Ascending aorta (tissue), 2 donors: ENCODE results near the gene PNO1. TPM values are rescaled to one million over a fixed set of nuclear protein-coding genes. Genes with fewer than 3 reads are reported as not detected.

Experiments
- DNase-seq, 2 donors: peaks; one replicate each; pipeline ENCODE4 v3.0.0-alpha.2; 2019; ENCODE audit warnings: low spot score in 2 of 2
- H3K27ac ChIP-seq, 2 donors: fragments of 200-600 bp; sonication (generic); one replicate each; pipeline ENCODE4 v1.5.1; 2016 to 2017; ENCODE audit warnings: mild to moderate bottlenecking in 1 of 2
- H3K27me3 ChIP-seq: fragments of 200-600 bp; sonication (generic); one replicate; pipeline ENCODE4 v1.5.1; 2017
- H3K36me3 ChIP-seq, 2 donors: fragments of 200-600 bp; sonication (generic); one replicate each; pipeline ENCODE4 v1.5.1; 2016
- H3K4me1 ChIP-seq, 2 donors: fragments of 200-600 bp; sonication (generic); one replicate each; pipeline ENCODE4 v1.5.1; 2016 to 2017; ENCODE audit warnings: mild to moderate bottlenecking in 1 of 2
- H3K4me3 ChIP-seq, 2 donors: fragments of 200-600 bp; sonication (generic); one replicate each; pipeline ENCODE4 v1.5.1; 2016 to 2017; ENCODE audit warnings: mild to moderate bottlenecking in 1 of 2
- H3K9me3 ChIP-seq, 2 donors: fragments of 200-600 bp; sonication (generic); one replicate each; pipeline ENCODE4 v1.5.1; 2016
- CTCF ChIP-seq, 3 experiments: fragments of 200-600 bp in 2 of 3; fragments of 450-650 bp in 1 of 3; sonication (generic) in 2 of 3; IDR thresholded peaks; one replicate each; pipeline ENCODE4 v1.5.1; 2016 to 2019; ENCODE audit warnings: antibody characterized with exemption in 3 of 3, mild to moderate bottlenecking in 1 of 3, moderate library complexity in 1 of 3
- intact Hi-C: fragments of 100-400 bp; cut with DNase I; formaldehyde crosslinking; loops from one replicate; pipeline ENCODE4 v1.15.1; 2023
- total RNA-seq: library from RNA; depleted of rRNA; stranded (reverse); fragments of >200 nt; gene quantifications from one replicate; pipeline ENCODE4 v1.1.0, GENCODE V29; 2016

The PNO1 gene
- total RNA-seq, 1 donor from 2014 or later: 5.4 TPM

GRCh38 chr2:68214381-68214780 lies 56.7 kb downstream of the PNO1 start:
- intact Hi-C loops: no loop called here
- H3K4me1 ChIP-seq: peaks cover 0 to 14% of the 10 kb centered on the region in 2 donors
- peaks cover 0 to 4% of the 10 kb centered on the region in 2 donors for H3K36me3 ChIP-seq
- no peak overlapping the region for H3K4me3 ChIP-seq
- TF ChIP-seq CTCF (IDR thresholded peaks at IDR 0.05): no peak
- H3K9me3 ChIP-seq: no peaks in the 10 kb centered on the region
- no peak for DNase-seq
- no peaks in the 10 kb centered on the region for H3K27me3 ChIP-seq
- no peak overlapping the region for H3K27ac ChIP-seq

- Histone ChIP-seq H3K27me3 (no peaks in the 10 kb centered on the region), H3K4me3 (no peak overlapping the region), H3K4me1 (peaks cover 0 to 14% of the 10 kb centered on the region in 2 donors), H3K36me3 (no peaks in the 10 kb centered on the region), H3K9me3 (no peaks in the 10 kb centered on the region), H3K27ac (no peak overlapping the region)
- intact Hi-C loops: no loop called here
- TF ChIP-seq CTCF (IDR thresholded peaks at IDR 0.05): no peak
- no peak for DNase-seq
These were observed 59.0 kb downstream of the PNO1 start for GRCh38 chr2:68216454-68217310.

- no peak overlapping the region for H3K27ac ChIP-seq
- DNase-seq: no peak
- no peaks in the 10 kb centered on the region for H3K36me3 ChIP-seq
- peaks cover 0 to 14% of the 10 kb centered on the region in 2 donors for H3K4me1 ChIP-seq
- no peaks in the 10 kb centered on the region for H3K27me3 ChIP-seq
- no peak overlapping the region for H3K4me3 ChIP-seq
- H3K9me3 ChIP-seq: no peaks in the 10 kb centered on the region
- intact Hi-C loops: no loop called here
- no peak for TF ChIP-seq CTCF (IDR thresholded peaks at IDR 0.05)
These were observed 60.0 kb downstream of the PNO1 start for GRCh38 chr2:68217729-68218128.

- Histone ChIP-seq H3K27ac (no peak overlapping the region), H3K9me3 (no peaks in the 10 kb centered on the region), H3K27me3 (no peaks in the 10 kb centered on the region), H3K4me3 (no peak overlapping the region), H3K36me3 (no peaks in the 10 kb centered on the region), H3K4me1 (peaks cover 0 to 16% of the 10 kb centered on the region in 2 donors)
- TF ChIP-seq CTCF (IDR thresholded peaks at IDR 0.05): no peak
- no peak for DNase-seq
- intact Hi-C loops: no loop called here
These were observed 60.7 kb downstream of the PNO1 start for GRCh38 chr2:68218343-68218901.

- Histone ChIP-seq H3K36me3 (no peaks in the 10 kb centered on the region), H3K4me1 (peaks cover 0 to 9% of the 10 kb centered on the region in 2 donors), H3K27me3 (no peaks in the 10 kb centered on the region), H3K4me3 (no peak overlapping the region), H3K9me3 (no peaks in the 10 kb centered on the region), H3K27ac (no peak overlapping the region)
- TF ChIP-seq CTCF (IDR thresholded peaks at IDR 0.05): no peak
- intact Hi-C loops: no loop called here
- DNase-seq: no peak
These were observed 64.6 kb downstream of the PNO1 start for GRCh38 chr2:68222287-68222686.
